NCI-H146 (cell line): ENCODE data around the gene KDR.

ENCODE experiments used
- DNase-seq: peaks from one replicate; lab custom pipeline; 2025; lab: John Stamatoyannopoulos, UW

The KDR gene

DNA sequence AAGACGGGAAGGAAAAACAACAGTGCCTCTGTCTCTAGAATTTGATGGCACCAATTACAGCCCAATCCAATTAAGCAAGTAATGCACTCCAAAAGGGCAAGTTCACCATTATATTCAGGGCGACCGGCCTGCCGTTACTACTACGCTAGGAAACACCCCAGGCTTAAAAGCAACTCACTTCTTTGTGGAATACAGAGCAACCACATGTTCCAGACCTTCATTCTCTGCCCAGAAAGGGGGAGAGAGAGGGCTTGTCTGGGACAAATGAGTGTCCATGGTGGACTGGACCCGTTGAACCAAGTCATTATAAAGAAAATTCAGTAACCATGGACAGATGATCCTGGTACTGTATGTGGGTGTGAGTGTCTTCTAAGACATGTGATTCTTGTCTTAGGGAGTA is 1.6 kb downstream of the KDR start:
- DNase-seq = no peak

DNA sequence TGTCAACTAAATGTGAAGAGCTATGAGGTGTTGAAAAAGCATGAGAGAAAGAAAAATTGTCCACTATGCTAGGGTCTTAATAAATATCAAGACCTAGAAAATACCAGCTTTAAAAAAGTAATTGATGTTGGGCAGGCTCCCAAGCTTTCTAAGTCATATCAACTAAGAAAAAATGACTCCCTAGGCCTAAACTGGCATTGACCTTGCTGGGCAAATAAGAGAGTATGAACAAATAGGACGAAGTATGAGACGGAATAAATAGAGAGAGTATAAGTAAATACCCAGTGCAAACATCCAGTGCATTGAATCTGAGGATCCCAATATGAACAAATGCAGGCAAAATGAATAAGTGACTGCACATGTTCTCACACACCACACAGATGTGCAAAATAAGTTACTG is 3.2 kb downstream of the KDR start:
- DNase-seq = no peak

DNA sequence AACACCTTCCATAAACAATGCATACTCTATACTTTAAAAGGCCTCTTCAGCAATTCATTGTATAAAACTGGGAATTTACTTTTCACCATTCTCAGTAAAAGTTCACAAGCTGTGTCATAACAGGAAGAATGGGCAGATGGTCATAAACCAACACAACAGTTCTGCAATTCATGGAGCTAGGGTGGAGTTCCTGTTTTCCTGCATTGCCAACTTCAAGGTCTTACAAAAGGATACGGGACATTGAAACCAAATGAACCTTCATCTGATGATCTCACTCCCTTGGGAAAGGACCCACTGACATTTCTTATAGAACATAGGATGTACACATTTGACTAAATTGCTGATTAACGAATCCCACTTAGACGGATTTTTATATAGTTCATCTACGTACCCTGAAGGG is 4.1 kb downstream of the KDR start:
- no peak for DNase-seq

DNA sequence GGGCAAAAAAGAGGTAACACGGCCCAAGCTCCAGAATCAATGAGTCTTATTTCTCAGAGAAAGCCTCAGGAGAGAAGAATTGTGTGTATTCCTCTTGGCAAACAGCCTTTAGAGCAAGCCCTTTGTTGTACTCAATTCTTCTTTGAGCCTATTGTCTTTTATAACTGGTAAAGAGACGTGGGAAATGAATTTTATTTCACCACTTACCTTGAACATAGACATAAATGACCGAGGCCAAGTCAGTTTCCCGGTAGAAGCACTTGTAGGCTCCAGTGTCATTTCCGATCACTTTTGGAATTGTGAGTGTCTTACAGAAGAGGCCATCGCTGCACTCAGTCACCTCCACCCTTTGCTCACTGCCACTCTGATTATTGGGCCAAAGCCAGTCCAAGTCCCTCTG is 7.0 kb downstream of the KDR start:
- no peak for DNase-seq

DNA sequence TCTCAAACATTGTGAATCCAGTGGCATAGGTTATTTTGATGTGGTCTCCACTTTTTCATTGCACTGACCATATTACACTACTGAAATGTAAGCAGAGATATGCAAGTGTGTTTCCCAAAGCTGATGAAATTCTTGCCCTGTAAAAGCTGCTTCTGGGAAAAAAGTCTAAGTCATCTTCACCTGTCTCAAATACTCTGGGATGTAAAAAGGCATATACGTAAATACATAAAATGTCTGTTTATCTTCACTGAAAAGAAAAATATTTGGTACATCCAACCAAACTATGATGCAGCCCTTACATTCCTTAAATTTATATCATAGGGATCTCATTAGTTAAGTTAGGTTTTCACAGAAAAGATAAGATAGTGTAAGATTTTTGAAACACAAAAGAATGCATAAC is 7.9 kb downstream of the KDR start:
- no peak for DNase-seq

DNA sequence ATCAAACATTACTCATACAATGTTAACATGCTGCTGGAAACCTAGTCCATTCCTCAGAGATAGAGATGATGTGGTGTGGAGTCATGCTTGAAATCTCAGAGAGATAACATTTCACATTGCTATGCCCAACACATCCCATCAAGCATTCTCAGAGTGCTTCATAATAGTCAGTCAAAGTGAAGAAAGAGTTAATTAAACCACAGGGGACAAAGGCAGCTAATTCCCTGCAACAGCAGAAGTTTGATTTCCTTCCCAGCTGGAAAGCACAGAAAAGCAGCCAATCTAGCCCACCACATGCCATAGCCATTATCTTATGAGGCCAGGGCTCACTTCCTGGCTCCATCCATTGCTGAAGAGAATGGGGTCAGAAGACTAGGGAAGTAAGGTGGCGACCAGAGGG is 8.9 kb downstream of the KDR start:
- no peak for DNase-seq

DNA sequence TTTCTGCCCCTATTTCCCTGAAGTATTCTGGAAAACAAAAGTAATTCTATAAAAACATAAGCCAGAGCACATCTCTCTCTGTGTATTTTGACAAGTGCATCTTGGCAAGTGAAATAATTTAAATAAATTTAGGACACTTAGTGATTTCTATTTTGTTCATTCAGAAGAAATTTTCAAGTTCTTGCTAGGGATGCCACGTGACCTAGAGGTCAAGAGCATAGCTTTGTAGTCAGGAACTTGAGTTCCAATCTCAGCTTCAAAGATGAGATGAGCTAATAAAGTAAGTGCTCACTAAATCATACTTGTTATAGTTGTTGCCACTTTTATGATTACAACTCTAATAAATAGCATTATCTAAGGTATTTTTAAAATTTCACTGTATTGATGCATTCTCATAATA is 13.8 kb downstream of the KDR start:
- DNase-seq = no peak

DNA sequence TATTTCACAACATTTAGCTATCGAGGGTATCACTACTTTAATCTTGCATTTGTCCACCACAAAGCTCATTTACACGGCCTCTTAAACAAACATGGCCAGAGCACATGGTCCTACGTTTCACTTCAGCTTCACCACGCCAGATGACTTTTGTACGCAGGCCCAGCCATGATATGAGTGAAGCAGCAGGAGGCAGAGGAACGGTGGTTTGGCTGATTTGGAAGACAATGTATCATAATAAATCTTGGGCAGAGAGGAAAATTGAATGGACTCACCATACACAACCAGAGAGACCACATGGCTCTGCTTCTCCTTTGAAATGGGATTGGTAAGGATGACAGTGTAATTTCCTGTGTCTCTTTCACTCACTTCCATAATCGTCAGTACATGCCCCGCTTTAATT is 15.3 kb downstream of the KDR start:
- no peak for DNase-seq

DNA sequence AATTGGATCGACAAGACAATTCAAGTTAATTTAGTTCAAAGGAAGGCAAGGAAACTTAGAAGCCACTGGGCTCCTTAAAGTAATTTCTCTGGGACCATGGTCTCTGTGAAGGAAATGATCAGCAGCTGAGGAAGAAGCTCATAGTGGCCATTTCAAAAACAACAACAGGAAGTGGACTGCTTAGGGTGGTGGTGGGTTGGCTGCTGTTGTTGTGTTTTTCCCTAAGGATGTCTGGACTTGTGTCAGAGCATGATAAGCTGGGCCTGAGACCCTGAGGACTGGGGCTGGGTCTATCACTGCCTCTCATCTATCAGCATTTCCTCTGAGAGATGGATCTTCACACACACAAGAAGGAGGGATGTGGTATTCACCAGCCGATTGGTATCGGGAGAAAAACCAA is 18.3 kb downstream of the KDR start:
- DNase-seq = no peak

DNA sequence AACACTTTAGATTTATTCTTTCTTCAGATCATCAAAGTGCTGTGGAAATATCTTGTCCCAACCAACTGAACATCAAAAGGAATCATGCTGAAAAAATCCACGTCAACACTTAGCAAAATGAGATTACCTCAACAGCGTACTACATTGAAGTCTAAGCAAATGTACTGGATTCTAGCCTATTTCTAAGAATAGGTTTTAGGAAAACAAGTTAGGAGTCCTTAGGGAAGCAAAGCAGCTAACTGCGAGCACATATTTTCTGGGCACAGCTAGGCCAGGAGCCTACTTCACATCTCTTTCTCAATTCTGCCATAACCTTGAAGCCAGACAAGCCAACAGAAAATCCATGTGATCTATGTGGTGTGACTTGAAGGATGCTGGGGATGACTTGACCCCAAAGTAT is 22.2 kb downstream of the KDR start:
- no peak for DNase-seq

DNA sequence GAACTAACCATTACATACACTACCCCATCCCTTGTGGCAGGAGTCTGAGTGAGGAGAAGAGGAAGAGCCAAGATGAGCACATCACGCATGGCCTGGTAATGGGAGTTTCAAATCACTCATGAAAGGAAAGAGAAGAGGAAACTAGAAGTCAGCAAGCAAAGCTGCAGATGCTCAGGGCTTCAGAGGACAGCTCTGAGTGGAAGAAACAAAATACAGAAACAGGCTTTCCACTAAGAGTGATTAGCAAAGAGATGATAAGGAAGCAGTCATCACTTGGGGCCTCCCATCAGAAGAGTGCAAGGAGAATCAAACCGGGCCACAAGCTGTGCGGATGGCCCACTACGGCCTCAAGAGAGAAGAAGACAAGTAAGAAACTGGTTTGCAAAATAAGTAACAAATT is 25.6 kb downstream of the KDR start:
- DNase-seq = no peak

DNA sequence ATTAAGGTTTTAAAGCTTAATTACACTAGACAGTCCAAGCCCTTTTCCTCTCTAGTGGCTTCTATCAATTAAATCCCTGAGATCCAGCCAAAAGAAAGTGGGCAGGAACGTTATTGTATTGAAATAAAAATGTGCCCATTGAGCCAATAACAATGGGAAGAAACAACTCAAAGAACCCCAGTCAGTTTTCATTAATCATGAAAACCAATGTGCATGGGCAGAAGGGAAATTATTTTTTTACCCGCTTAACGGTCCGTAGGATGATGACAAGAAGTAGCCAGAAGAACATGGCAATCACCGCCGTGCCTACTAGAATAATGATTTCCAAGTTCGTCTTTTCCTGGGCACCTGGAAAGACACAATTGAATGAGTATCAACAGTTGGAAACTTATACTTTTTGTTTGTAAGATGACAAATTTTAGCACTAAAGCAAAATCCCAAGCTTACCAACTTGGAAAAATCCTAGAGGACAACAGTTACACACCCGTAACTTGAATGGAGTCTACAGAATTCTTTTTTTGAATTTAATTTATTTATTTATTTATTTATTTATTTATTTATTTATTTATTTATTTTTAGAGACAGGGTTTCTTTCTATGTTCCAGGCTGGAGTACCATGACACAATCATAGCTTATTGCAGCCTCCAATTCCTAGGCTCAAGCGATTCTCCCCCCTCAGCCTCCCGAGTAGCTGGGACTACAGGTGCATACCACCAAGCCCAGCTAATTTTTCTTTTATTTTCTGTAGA is 26.8 kb downstream of the KDR start:
- DNase-seq = no peak

DNA sequence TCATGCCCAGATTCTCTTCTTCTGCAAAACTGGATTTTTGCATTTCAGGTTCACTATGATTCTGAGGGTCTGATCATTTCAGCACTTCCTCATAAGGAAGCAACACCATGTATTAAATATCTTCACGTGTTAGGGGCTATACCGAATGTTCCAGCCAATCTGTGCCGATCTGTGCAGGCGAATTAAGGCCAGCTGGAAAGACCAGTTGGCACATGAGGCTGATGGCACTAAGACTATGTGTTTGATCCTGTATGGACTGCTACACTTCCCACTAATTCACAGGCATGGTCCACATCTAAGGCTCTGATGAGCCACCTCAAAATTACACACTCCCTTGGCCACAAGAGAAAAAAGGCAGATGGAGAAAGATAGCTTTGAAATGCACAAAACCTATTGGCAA is 28.8 kb downstream of the KDR start:
- DNase-seq = no peak

DNA sequence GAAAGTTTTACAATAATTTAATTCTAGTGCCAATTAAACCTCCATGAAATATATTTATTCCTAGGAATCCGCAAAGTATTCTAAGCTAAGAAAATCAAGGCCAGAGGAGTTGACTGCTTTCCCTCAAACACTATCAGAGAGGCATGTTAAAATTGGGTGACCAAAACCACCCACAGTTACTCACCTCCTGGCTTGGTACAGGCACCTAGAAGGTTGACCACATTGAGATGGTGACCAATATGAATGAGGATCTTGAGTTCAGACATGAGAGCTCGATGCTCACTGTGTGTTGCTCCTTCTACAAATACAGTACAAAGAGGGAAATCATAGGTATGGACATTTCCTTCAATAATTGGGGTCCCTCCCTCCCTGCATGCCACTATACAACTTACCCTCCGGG is 29.4 kb downstream of the KDR start:
- no peak for DNase-seq

DNA sequence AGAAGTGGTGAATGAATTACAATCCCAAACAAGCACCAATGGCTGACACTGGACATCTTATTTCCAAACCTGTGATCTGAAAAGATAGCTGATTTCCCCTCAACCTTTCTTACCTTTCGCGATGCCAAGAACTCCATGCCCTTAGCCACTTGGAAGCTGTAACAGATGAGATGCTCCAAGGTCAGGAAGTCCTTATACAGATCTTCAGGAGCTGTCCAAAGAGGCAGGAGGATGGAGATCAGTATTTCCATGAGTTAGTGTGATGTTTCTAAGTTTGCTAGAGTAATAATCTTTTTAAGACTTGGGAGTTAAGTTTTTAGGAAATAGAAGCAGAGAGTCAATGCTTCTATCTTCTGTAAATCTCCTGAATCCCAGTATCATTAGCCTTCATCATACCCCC is 32.9 kb downstream of the KDR start:
- no peak for DNase-seq

DNA sequence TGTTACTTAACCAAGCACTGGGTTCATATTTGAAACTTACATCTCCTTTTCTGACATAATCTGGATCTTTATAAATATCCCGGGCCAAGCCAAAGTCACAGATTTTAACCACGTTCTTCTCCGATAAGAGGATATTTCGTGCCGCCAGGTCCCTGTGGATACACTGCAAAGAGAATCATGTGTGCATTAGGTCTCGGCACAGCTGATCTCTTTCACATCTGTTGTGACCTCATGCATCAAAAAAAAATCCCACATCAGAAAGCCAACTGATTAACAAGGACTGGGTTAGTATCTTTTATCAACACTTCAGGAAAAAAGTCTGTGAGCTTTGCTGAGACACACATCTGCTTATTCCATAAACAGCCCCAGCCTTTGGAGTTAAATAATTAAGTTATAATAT is 35.5 kb downstream of the KDR start:
- no peak for DNase-seq

DNA sequence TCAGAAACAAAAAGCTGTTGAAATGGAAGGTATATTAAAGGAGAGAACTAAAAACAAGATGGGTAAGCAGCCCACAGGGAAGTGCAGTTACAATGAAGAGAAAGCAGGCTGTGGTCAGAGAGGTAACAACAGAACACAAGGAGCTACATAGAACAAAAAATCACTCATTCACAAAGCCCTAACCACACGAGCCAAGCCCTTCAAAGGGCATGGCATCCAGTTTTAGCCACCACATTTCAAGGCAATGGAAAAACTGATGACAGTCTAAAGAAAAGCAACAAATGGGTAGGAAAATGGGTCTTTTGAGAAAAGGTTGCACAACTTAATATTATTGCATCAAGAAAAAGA is 37.5 kb downstream of the KDR start:
- no peak for DNase-seq

DNA sequence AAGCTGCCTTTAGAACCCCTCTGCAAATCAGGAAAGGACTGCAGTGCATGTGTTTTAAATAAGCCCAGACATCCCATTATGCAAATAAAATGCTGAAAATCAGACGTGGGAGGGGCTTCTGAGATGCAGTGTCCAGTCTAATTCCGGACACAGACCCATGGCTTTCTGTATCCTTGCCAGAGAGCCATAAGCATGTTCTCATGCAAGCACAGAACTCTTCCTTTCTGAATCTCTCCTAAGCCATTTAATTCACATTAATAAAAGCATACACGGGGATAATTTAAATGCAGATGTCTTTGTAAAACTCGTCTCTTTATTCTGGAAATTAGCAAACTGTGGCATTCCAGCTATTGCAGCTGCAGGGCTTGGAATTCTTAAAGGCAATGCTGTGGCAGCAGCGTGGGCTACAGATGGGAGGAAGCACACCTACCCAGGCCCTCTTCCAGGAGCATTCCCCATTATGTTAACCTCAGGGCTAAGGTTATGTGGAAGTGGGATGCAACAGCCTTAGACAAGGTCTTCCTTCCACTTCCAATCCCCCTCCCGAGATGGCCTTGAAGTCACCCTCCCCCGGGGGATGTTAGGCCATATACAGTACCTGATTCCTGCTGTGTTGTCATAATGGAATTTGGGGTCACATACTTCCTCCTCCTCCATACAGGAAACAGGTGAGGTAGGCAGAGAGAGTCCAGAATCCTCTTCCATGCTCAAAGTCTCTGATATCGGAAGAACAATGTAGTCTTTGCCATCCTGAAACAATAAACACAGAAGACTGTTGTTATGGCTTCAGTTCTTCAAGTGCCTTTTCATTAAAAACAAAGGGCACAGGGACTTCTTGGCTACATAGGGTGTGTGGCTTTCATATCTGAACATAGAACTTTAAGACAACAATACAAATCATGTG is 38.1 kb downstream of the KDR start:
- DNase-seq = no peak

DNA sequence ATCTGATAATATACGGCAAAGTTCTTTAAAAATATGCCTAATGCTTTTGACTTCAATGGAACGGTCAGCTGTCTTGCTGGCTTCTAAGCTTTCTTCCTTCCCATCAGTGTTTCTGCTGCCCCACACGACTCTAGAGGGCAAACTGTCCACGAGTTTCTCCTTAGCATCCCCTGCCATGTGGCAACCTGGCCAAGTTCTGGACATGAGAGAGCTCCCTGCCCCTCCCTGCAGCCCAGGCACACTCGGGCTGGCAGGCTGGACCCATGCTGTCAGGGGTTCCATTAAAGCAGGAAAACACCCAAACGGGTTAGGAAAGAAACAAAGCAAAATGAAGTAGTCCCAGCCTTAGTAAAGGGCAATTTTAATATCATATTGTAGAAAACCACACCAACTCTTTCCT is 38.8 kb downstream of the KDR start:
- DNase-seq = no peak

DNA sequence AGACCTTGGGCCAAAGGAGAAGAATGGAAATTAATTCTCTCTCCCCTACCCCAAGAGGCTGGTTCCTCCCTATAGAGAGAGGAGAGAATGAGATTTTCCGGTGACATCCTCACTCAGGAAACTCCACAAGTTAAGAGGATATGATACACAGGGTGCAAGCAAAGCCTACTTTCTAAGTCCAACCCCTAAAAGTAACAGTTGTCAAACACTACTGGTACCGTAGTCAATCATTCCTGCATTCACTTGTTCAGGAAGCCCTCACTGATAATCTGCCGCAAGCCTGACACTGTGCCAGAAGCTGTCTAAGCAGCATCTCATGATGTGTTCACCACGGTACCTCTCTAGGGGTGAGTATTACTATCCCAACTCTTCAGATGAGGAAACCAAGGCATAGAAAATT is 41.7 kb downstream of the KDR start:
- no peak for DNase-seq

DNA sequence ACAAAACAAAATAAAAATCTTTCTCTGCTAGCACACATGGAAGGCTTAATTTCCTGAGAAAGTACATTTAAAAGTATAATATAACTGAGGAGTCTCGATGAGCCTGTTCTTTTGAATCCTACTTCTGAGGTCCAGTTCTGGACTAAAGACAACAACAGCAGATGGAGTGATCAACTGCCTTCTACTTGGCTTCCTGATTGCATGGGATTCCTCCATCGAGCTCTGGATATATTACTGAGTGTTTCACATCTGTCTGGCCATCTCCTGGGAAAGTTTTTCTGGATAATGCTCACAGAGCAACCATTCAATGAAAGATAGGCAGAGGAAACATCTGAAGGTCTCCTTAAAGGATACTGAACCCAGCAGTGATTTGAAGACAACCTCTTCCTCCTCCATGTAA is 42.6 kb downstream of the KDR start:
- DNase-seq = no peak

DNA sequence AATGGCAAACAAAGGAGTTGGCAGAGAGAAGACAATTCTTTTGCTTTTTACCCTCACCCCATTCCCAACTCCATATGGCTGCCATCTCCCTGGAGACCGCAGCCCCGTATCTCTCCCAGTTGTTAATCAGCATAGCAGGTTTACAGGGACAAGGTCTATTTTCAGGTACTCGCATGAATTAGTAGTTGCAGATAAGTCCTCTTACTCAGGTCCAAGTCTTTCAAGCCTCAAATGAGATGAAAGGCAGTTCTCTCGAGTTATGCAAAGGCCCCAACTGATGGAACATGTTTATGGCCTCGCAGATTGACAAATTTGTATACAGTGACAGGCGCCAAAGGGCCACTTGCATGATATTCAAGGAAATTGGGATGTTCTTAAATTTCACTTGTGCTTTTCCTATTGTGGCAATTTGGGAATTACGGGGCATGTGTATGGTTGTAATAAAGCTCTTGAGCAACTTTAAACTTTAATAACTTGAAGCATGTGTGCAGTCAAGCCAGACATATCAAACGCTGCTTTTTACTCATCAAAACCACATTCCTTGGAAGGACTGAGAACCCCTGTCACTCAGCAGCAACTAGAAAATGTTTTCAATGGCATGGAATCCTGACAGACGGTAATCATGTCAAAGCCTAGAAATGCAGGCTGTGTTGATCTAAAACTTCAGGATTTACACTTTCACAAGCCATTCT is 45.1 kb downstream of the KDR start:
- no peak for DNase-seq
